ENCODE results near the gene TSGA10.

The TSGA10 gene

DNA sequence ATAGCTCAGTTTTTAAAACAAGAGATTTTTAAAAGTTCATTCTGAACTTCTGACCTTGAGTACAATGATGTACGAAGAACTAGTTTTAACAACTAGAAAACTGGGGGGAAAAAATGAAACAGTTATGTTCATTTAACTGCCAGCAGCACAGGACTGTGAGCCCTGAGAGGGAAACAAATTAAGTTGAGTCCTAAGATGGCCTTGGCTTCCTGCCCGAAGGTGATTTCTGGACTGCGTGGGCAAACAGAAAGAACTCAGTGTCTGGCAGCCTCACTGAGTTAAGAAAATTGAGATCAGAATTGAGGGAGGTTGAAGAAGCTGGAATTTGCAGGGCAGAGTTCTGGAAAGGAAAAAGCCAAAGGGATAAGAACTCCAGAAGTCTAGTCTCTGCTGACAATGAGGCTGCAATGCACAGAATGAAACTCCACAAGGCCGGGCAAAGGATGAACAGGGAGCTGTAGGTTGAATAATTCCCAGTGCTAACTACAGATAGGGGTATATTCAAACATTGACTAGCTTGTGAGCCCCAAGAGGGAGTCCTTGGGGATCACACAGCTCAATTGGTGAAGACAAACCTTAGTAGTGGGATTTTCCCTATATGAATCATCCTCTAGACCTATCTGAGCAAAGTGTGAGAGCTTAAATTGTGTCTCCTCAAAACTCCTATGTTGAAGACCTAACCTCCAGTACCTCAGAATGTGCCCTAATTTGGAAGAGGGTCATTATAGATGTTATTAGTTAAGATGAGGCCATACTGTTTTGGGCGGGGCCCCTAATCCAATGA, 205.6 kb downstream of the TSGA10 start:
- in situ Hi-C loops (cut with MboI; ENCODE audit: low sequenced_read_pairs) = no loop called here

DNA sequence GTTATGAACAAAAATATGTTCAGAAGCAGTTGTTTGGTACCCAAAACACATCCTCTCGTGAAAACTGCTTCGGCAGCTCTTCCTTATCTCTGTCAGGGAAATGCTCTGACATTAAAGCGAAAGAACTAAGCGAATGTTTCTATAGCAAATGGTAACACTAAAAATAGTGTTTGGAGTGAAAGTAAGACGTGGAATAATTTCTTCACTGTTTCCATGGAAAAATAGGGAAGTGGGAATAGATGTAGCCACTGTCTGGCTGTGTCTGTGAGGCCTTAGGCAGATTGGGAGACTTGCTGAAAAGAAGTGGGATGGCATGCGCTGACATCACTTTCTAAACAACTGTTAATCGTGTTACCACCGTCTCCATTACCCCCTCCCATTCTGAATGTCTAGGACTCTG, 207.2 kb downstream of the TSGA10 start:
- in situ Hi-C loops (cut with MboI; ENCODE audit: low sequenced_read_pairs) = no loop called here
